Gastroesophageal sphincter (tissue), 4 donors: ENCODE results near the gene ANO4. TPM values are rescaled to one million over a fixed set of nuclear protein-coding genes. Genes with fewer than 3 reads are reported as not detected.

Experiments
- ATAC-seq: fragments of 150-250 bp; one replicate; pipeline ENCODE4 v1.9.1; 2016; ENCODE audit warnings: mild to moderate bottlenecking, moderate library complexity
- H3K27ac ChIP-seq, 4 donors: fragments of 200-600 bp; sonication (generic) in 3 of 4; 1 replicate in 3 of 4; 2 replicates in 1 of 4; pipeline ENCODE4 v1.5.1; 2016 to 2019
- H3K27me3 ChIP-seq: fragments of 200-600 bp; sonication (generic); one replicate; pipeline ENCODE4 v1.5.1; 2019
- H3K36me3 ChIP-seq, 2 donors: fragments of 200-600 bp; sonication (generic); one replicate each; pipeline ENCODE4 v1.5.1; 2019; ENCODE audit warnings: control low read depth in 1 of 2
- H3K4me1 ChIP-seq, 3 donors: fragments of 200-600 bp; sonication (generic); 1 replicate in 2 of 3; 2 replicates in 1 of 3; pipeline ENCODE4 v1.5.1; 2016 to 2019; ENCODE audit warnings: control low read depth in 2 of 3
- H3K4me3 ChIP-seq, 2 donors: fragments of 200-600 bp; sonication (generic); one replicate each; pipeline ENCODE4 v1.5.1; 2019; ENCODE audit warnings: mild to moderate bottlenecking in 1 of 2, moderate library complexity in 1 of 2
- H3K9me3 ChIP-seq, 3 donors: fragments of 200-600 bp; sonication (generic); one replicate each; pipeline ENCODE4 v1.5.1; 2017 to 2019; ENCODE audit warnings: control low read depth in 2 of 3
- EP300 ChIP-seq: sonication (generic); formaldehyde crosslinking; IDR thresholded peaks from one replicate; pipeline ENCODE4 v1.6.1; 2017; ENCODE audit warnings: antibody characterized with exemption, mild to moderate bottlenecking
- POLR2A ChIP-seq, 2 donors: fragments of 450-650 bp; IDR thresholded peaks; one replicate each; pipeline ENCODE4 v1.6.1; 2017; ENCODE audit warnings: antibody characterized with exemption in 2 of 2, mild to moderate bottlenecking in 2 of 2, moderate library complexity in 1 of 2
- POLR2AphosphoS5 ChIP-seq: sonication (generic); formaldehyde crosslinking; IDR thresholded peaks from one replicate; pipeline ENCODE4 v1.6.1; 2017; ENCODE audit warnings: antibody characterized with exemption
- whole genome bisulfite sequencing, 2 donors: methylation state at CpG; one replicate each; pipeline ENCODE4 v1.1.5; 2018; ENCODE audit warnings: low coverage in 1 of 2; 5-methylcytosine and 5-hydroxymethylcytosine counted together
- total RNA-seq, 4 donors: library from RNA; depleted of rRNA; stranded (reverse); fragments of >200 nt; gene quantifications; one replicate each; pipeline ENCODE4 v1.1.0, GENCODE V29; 2016
- TF ChIP-seq, protein P1 (sequence below), 4 experiments: fragments of 200-600 bp in 2 of 4; fragments of 450-650 bp in 2 of 4; sonication (generic) in 1 of 4; IDR thresholded peaks; one replicate each; pipeline ENCODE4 v1.5.1; 2017 to 2019; ENCODE audit warnings: antibody characterized with exemption in 4 of 4, mild to moderate bottlenecking in 2 of 4, moderate library complexity in 2 of 4

ANO4 gene
- total RNA-seq, 4 donors from 2014 or later: 0.08 to 0.30 (median 0.13) TPM; not detected in 1

- Histone ChIP-seq H3K27me3 (no peaks in the 10 kb centered on the region), H3K4me3 (no peak overlapping the region), H3K4me1 (no peaks in the 10 kb centered on the region), H3K27ac (no peak overlapping the region), H3K9me3 (peaks cover 0 to 13% (median 0%) of the 10 kb centered on the region in 3 donors), H3K36me3 (no peaks in the 10 kb centered on the region)
- TF ChIP-seq, protein P1, sequence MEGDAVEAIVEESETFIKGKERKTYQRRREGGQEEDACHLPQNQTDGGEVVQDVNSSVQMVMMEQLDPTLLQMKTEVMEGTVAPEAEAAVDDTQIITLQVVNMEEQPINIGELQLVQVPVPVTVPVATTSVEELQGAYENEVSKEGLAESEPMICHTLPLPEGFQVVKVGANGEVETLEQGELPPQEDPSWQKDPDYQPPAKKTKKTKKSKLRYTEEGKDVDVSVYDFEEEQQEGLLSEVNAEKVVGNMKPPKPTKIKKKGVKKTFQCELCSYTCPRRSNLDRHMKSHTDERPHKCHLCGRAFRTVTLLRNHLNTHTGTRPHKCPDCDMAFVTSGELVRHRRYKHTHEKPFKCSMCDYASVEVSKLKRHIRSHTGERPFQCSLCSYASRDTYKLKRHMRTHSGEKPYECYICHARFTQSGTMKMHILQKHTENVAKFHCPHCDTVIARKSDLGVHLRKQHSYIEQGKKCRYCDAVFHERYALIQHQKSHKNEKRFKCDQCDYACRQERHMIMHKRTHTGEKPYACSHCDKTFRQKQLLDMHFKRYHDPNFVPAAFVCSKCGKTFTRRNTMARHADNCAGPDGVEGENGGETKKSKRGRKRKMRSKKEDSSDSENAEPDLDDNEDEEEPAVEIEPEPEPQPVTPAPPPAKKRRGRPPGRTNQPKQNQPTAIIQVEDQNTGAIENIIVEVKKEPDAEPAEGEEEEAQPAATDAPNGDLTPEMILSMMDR (IDR thresholded peaks at IDR 0.05): no peak
- TF ChIP-seq EP300: no peak
- no peak for TF ChIP-seq POLR2AphosphoS5
- TF ChIP-seq POLR2A (IDR thresholded peaks at IDR 0.05): no peak
- no peak for ATAC-seq
- WGBS, 2 donors: 88 to 91% methylated on average over 2 to 7 of the region's 7 CpGs
These were observed 271.9 kb downstream of the ANO4 start for GRCh38 chr12:101066489-101066888.

GRCh38 chr12:101068402-101068801, 273.8 kb downstream of the ANO4 start:
- no peaks in the 10 kb centered on the region for H3K4me1 ChIP-seq
- peaks cover 0 to 6% (median 0%) of the 10 kb centered on the region in 3 donors for H3K9me3 ChIP-seq
- no peak overlapping the region for H3K4me3 ChIP-seq
- H3K27me3 ChIP-seq: no peaks in the 10 kb centered on the region
- WGBS, 2 donors: 86 to 93% methylated on average over 3 of the region's 3 CpGs
- H3K36me3 ChIP-seq: no peaks in the 10 kb centered on the region
- TF ChIP-seq POLR2A (IDR thresholded peaks at IDR 0.05) (no peak), POLR2AphosphoS5 (no peak), EP300 (no peak)
- ATAC-seq: no peak
- no peak overlapping the region for H3K27ac ChIP-seq

GRCh38 chr12:101068836-101069235, 274.3 kb downstream of the ANO4 start:
- no peaks in the 10 kb centered on the region for H3K36me3 ChIP-seq
- no peaks in the 10 kb centered on the region for H3K27me3 ChIP-seq
- no peaks in the 10 kb centered on the region for H3K4me1 ChIP-seq
- no peak for ATAC-seq
- no peak overlapping the region for H3K27ac ChIP-seq
- H3K9me3 ChIP-seq: peaks cover 0 to 6% (median 0%) of the 10 kb centered on the region in 3 donors
- no peak overlapping the region for H3K4me3 ChIP-seq
- no peak for TF ChIP-seq POLR2A (IDR thresholded peaks at IDR 0.05)
- TF ChIP-seq, protein P1 (IDR thresholded peaks at IDR 0.05): no peak
- TF ChIP-seq EP300: no peak
- no peak for TF ChIP-seq POLR2AphosphoS5
- WGBS, 2 donors: 43 to 69% methylated on average over 4 of the region's 4 CpGs

- no peak for TF ChIP-seq POLR2A (IDR thresholded peaks at IDR 0.05)
- TF ChIP-seq POLR2AphosphoS5: no peak
- no peak for TF ChIP-seq EP300
- TF ChIP-seq, protein P1 (IDR thresholded peaks at IDR 0.05): no peak
- no peaks in the 10 kb centered on the region for H3K36me3 ChIP-seq
- H3K4me1 ChIP-seq: peaks cover 0 to 8% (median 0%) of the 10 kb centered on the region in 3 donors
- no peak for ATAC-seq
- H3K9me3 ChIP-seq: peaks cover 0 to 6% (median 0%) of the 10 kb centered on the region in 3 donors
- H3K4me3 ChIP-seq: no peak overlapping the region
- H3K27me3 ChIP-seq: no peaks in the 10 kb centered on the region
- no peak overlapping the region for H3K27ac ChIP-seq
- WGBS, 2 donors: 60 to 69% methylated on average over 5 to 6 of the region's 7 CpGs
These were observed 280.5 kb downstream of the ANO4 start for GRCh38 chr12:101074940-101075680.

- no peaks in the 10 kb centered on the region for H3K27me3 ChIP-seq
- peaks cover 0 to 8% (median 0%) of the 10 kb centered on the region in 3 donors for H3K4me1 ChIP-seq
- ATAC-seq: no peak
- H3K4me3 ChIP-seq: no peak overlapping the region
- no peaks in the 10 kb centered on the region for H3K36me3 ChIP-seq
- H3K27ac ChIP-seq: no peak overlapping the region
- peaks cover 0 to 5% (median 0%) of the 10 kb centered on the region in 3 donors for H3K9me3 ChIP-seq
- TF ChIP-seq POLR2AphosphoS5 (no peak), POLR2A (IDR thresholded peaks at IDR 0.05) (no peak), EP300 (no peak)
- TF ChIP-seq, protein P1 (IDR thresholded peaks at IDR 0.05): no peak
- 19 to 31% methylated on average over 4 of the region's 4 CpGs for WGBS, 2 donors
These were observed 282.3 kb downstream of the ANO4 start for GRCh38 chr12:101076921-101077320.
